SJCRH30 (cell line): ENCODE data around the gene CCDC137. TPM values are rescaled to one million over a fixed set of nuclear protein-coding genes. Genes with fewer than 3 reads are reported as not detected.

ENCODE experiments used
- DNase-seq, 2 experiments: peaks; one replicate each; pipeline ENCODE4 v3.0.0-alpha.2; 2015 to 2020
- H3K27ac ChIP-seq: fragments of 250-450 bp; sonication (Bioruptor Pico); 2 replicates; pipeline ENCODE4 v1.5.1; 2020; ENCODE audit warnings: mild to moderate bottlenecking, moderate library complexity
- H3K27me3 ChIP-seq: fragments of 250-450 bp; sonication (Bioruptor Pico); 2 replicates; pipeline ENCODE4 v1.5.1; 2020; ENCODE audit warnings: mild to moderate bottlenecking, moderate library complexity
- H3K36me3 ChIP-seq: fragments of 250-450 bp; sonication (Bioruptor Pico); 2 replicates; pipeline ENCODE4 v1.5.1; 2020; ENCODE audit warnings: mild to moderate bottlenecking, moderate library complexity
- H3K4me1 ChIP-seq: fragments of 250-450 bp; sonication (Bioruptor Pico); 2 replicates; pipeline ENCODE4 v1.5.1; 2020; ENCODE audit warnings: mild to moderate bottlenecking, moderate library complexity
- H3K4me3 ChIP-seq: fragments of 250-450 bp; sonication (Bioruptor Pico); 2 replicates; pipeline ENCODE4 v1.5.1; 2020; ENCODE audit warnings: mild to moderate bottlenecking, moderate library complexity
- H3K9me3 ChIP-seq: fragments of 250-450 bp; sonication (Bioruptor Pico); replicated peaks from 2 replicates; pipeline ENCODE4 v1.5.1; 2020; ENCODE audit warnings: mild to moderate bottlenecking, moderate library complexity
- total RNA-seq: library from RNA; depleted of rRNA; stranded (reverse); fragments of >200 nt; shearing (Covaris generic); gene quantifications from 2 replicates; pipeline ENCODE4 v1.2.3, GENCODE V29; 2014

CCDC137 gene
- total RNA-seq, 1 experiment from 2014 or later: 52.8 TPM

- Histone ChIP-seq H3K9me3 (no peaks in the 10 kb centered on the region), H3K4me1 (peaks cover 17% of the 10 kb centered on the region), H3K4me3 (no peak overlapping the region), H3K27me3 (no peaks in the 10 kb centered on the region), H3K27ac (no peak overlapping the region), H3K36me3 (peaks cover 41% of the 10 kb centered on the region)
- no peak for DNase-seq
Observed at GRCh38 chr17:81708739-81709185, 42.2 kb downstream of the CCDC137 start.

GRCh38 chr17:81710514-81711308 is 44.2 kb downstream of the CCDC137 start:
- no peak for DNase-seq
- Histone ChIP-seq H3K27ac (no peak overlapping the region), H3K27me3 (no peaks in the 10 kb centered on the region), H3K36me3 (peaks cover 27% of the 10 kb centered on the region), H3K9me3 (no peaks in the 10 kb centered on the region), H3K4me1 (peaks cover 22% of the 10 kb centered on the region), H3K4me3 (no peak overlapping the region)

GRCh38 chr17:81711814-81712467 is 45.4 kb downstream of the CCDC137 start, which contains the start of gene SLC25A10:
Gene SLC25A10, plus strand, starts transcription at chr17:81712284. Its CDS starts 143 bp downstream, at chr17:81712427.
- Histone ChIP-seq H3K4me3 (peak within 1 kb of the TSS; percentile 88), H3K27me3 (no peaks in the 10 kb centered on the region), H3K4me1 (peaks cover 22% of the 10 kb centered on the region), H3K9me3 (no peaks in the 10 kb centered on the region), H3K27ac (peak within 1 kb of the TSS; percentile 39; the same call in 1 of the 2 replicates), H3K36me3 (peaks cover 15% of the 10 kb centered on the region)
- peak; percentile 75 to 91 for DNase-seq

GRCh38 chr17:81712468-81713003 is 46.0 kb downstream of the CCDC137 start:
- peak overlapping the region; percentile 3; the same call in 1 of the 2 replicates for H3K27ac ChIP-seq

GRCh38 chr17:81713004-81713555 is 46.5 kb downstream of the CCDC137 start:
- peak; percentile 68 to 77 for DNase-seq
- H3K4me3 ChIP-seq: peak overlapping the region; percentile 88
- no peaks in the 10 kb centered on the region for H3K9me3 ChIP-seq
- peaks cover 25% of the 10 kb centered on the region for H3K4me1 ChIP-seq
- H3K27me3 ChIP-seq: no peaks in the 10 kb centered on the region
- H3K27ac ChIP-seq: peak overlapping the region; percentile 7
- H3K36me3 ChIP-seq: peaks cover 8% of the 10 kb centered on the region

More at GRCh38 chr17:81712468-81713003, 46.0 kb downstream of the CCDC137 start:
- H3K4me3 ChIP-seq: peak overlapping the region; percentile 88
- peaks cover 25% of the 10 kb centered on the region for H3K4me1 ChIP-seq
- H3K27me3 ChIP-seq: no peaks in the 10 kb centered on the region
- DNase-seq: peak; percentile 77 to 80
- H3K9me3 ChIP-seq: no peaks in the 10 kb centered on the region
- H3K36me3 ChIP-seq: peaks cover 9% of the 10 kb centered on the region

GRCh38 chr17:81713556-81714411 is 47.2 kb downstream of the CCDC137 start:
- H3K9me3 ChIP-seq: no peaks in the 10 kb centered on the region

GRCh38 chr17:81714412-81715106 is 48.0 kb downstream of the CCDC137 start:
- DNase-seq: no peak
- Histone ChIP-seq H3K9me3 (no peaks in the 10 kb centered on the region), H3K4me1 (peaks cover 25% of the 10 kb centered on the region), H3K27ac (no peak overlapping the region), H3K4me3 (no peak overlapping the region), H3K27me3 (no peaks in the 10 kb centered on the region), H3K36me3 (peaks cover 6% of the 10 kb centered on the region)

More at GRCh38 chr17:81713556-81714411, 47.2 kb downstream of the CCDC137 start:
- Histone ChIP-seq H3K27me3 (no peaks in the 10 kb centered on the region), H3K4me3 (peak overlapping the region; percentile 88), H3K4me1 (peaks cover 25% of the 10 kb centered on the region), H3K36me3 (peaks cover 11% of the 10 kb centered on the region), H3K27ac (peak overlapping the region; percentile 7)
- DNase-seq: peak; percentile 84

GRCh38 chr17:81715107-81715871 is 48.8 kb downstream of the CCDC137 start:
- DNase-seq: no peak
- Histone ChIP-seq H3K9me3 (no peaks in the 10 kb centered on the region), H3K27ac (no peak overlapping the region), H3K36me3 (peaks cover 6% of the 10 kb centered on the region), H3K4me1 (peaks cover 25% of the 10 kb centered on the region), H3K4me3 (no peak overlapping the region), H3K27me3 (no peaks in the 10 kb centered on the region)

GRCh38 chr17:81715872-81716673 is 49.5 kb downstream of the CCDC137 start:
- Histone ChIP-seq H3K9me3 (no peaks in the 10 kb centered on the region), H3K27me3 (no peaks in the 10 kb centered on the region), H3K4me3 (no peak overlapping the region), H3K27ac (no peak overlapping the region), H3K4me1 (peaks cover 20% of the 10 kb centered on the region), H3K36me3 (peaks cover 6% of the 10 kb centered on the region)
- DNase-seq: no peak

GRCh38 chr17:81716674-81716996 is 50.1 kb downstream of the CCDC137 start:
- Histone ChIP-seq H3K4me3 (no peak overlapping the region), H3K27me3 (no peaks in the 10 kb centered on the region), H3K4me1 (peaks cover 17% of the 10 kb centered on the region), H3K36me3 (peaks cover 6% of the 10 kb centered on the region), H3K9me3 (no peaks in the 10 kb centered on the region), H3K27ac (no peak overlapping the region)
- no peak for DNase-seq

- no peak overlapping the region for H3K27ac ChIP-seq
- H3K27me3 ChIP-seq: no peaks in the 10 kb centered on the region
- H3K36me3 ChIP-seq: peaks cover 6% of the 10 kb centered on the region
- DNase-seq: no peak
- no peak overlapping the region for H3K4me3 ChIP-seq
- H3K4me1 ChIP-seq: peaks cover 22% of the 10 kb centered on the region
- H3K9me3 ChIP-seq: no peaks in the 10 kb centered on the region
Observed at GRCh38 chr17:81717049-81717765, 50.7 kb downstream of the CCDC137 start.

- Histone ChIP-seq H3K4me3 (no peak overlapping the region), H3K27ac (no peak overlapping the region), H3K9me3 (no peaks in the 10 kb centered on the region), H3K36me3 (peaks cover 6% of the 10 kb centered on the region), H3K4me1 (peaks cover 27% of the 10 kb centered on the region), H3K27me3 (peaks cover under 1% of the 10 kb centered on the region; the same call in 1 of the 2 replicates)
- no peak for DNase-seq
Observed at GRCh38 chr17:81717766-81718089, 51.2 kb downstream of the CCDC137 start.
